ENCODE data around the gene AOC1. TPM values are rescaled to one million over a fixed set of nuclear protein-coding genes. Genes with fewer than 3 reads are reported as not detected.
A peak's percentile ranks its signal among the peaks of the same experiment; 100 is the strongest.
"Not testable (repeated sequence)": the region's sequence is repeated elsewhere in the genome, so short reads cannot be mapped to it uniquely, and the experiment has no call there.

The AOC1 gene
- total RNA-seq, 6 experiments from 2014 or later, result 2.2 to 17.5 (median 9.4) TPM; not detected in 3

GRCh38 chr7:150806454-150806853 lies 45.9 kb upstream of the AOC1 start:
- H3K27me3 ChIP-seq, result no peaks in the 10 kb centered on the region
- ATAC-seq (no peak), DNase-seq (no peak)
- H3K27ac ChIP-seq, result peak overlapping the region in 1 of 3 donors; percentile 43
- H3K9me3 ChIP-seq, result peaks cover 0 to 10% (median 0%) of the 10 kb centered on the region in 4 donors
- H3K4me3 ChIP-seq, result no peak overlapping the region
- peaks cover 0 to 25% (median 0%) of the 10 kb centered on the region in 4 donors for H3K4me1 ChIP-seq
- WGBS (ENCODE audit: insufficient coverage, low coverage, low lambda C conversion rate, missing lambda C conversion rate), result 91% methylated on average over 3 of the region's 3 CpGs
- intact Hi-C loops (cut with DNase I), result loop anchor here in 1 of 2 donors (10.0 kb wide), 1 partner anchor 68 kb away; no protein-coding TSS in a partner anchor
- peaks cover 0 to 35% (median 16%) of the 10 kb centered on the region in 4 donors for H3K36me3 ChIP-seq
- no peak for TF ChIP-seq POLR2A (IDR thresholded peaks at IDR 0.05)
- TF ChIP-seq CTCF (IDR thresholded peaks at IDR 0.05), result no peak

- intact Hi-C loops (cut with DNase I), result loop anchor here in 1 of 2 donors (10.0 kb wide), 1 partner anchor 68 kb away; no protein-coding TSS in a partner anchor
- H3K4me1 ChIP-seq, result peaks cover 0 to 25% (median 0%) of the 10 kb centered on the region in 4 donors
- peak overlapping the region in 1 of 3 donors; percentile 71 for H3K27ac ChIP-seq
- no peak for TF ChIP-seq CTCF (IDR thresholded peaks at IDR 0.05)
- no peak for TF ChIP-seq POLR2A (IDR thresholded peaks at IDR 0.05)
- DNase-seq (no peak), ATAC-seq (no peak)
- no peak overlapping the region for H3K4me3 ChIP-seq
- peaks cover 0 to 35% (median 16%) of the 10 kb centered on the region in 4 donors for H3K36me3 ChIP-seq
- peaks cover 0 to 10% (median 0%) of the 10 kb centered on the region in 4 donors for H3K9me3 ChIP-seq
- no peaks in the 10 kb centered on the region for H3K27me3 ChIP-seq
- 88% methylated on average over 2 of the region's 2 CpGs for WGBS (ENCODE audit: insufficient coverage, low coverage, low lambda C conversion rate, missing lambda C conversion rate)
Measured at GRCh38 chr7:150806863-150807262, 45.5 kb upstream of the AOC1 start.

- peaks cover 0 to 26% (median 14%) of the 10 kb centered on the region in 4 donors for H3K36me3 ChIP-seq
- ATAC-seq, result peak in 3 of 4 donors; percentile 37 to 41 (median 38)
- H3K9me3 ChIP-seq, result peaks cover 0 to 10% (median 0%) of the 10 kb centered on the region in 4 donors
- H3K4me3 ChIP-seq, result peak overlapping the region in 1 of 3 donors; percentile 39
- peak; percentile 75 to 89 (median 88) for DNase-seq
- 20% methylated on average over 10 of the region's 13 CpGs for whole genome bisulfite sequencing (ENCODE audit: insufficient coverage, low coverage, low lambda C conversion rate, missing lambda C conversion rate)
- H3K4me1 ChIP-seq, result peaks cover 0 to 17% (median 0%) of the 10 kb centered on the region in 4 donors
- intact Hi-C loops (cut with DNase I), result loop anchor here in 1 of 2 donors (10.0 kb wide), 1 partner anchor 67 kb away; no protein-coding TSS in a partner anchor
- not testable (repeated sequence) for H3K27me3 ChIP-seq
- TF ChIP-seq POLR2A (IDR thresholded peaks at IDR 0.05), result peak; percentile 23
- peak overlapping the region in 2 of 3 donors; percentile 28 to 71 for H3K27ac ChIP-seq
Measured at GRCh38 chr7:150807616-150808438, 44.5 kb upstream of the AOC1 start.

GRCh38 chr7:150814328-150815001 lies 37.9 kb upstream of the AOC1 start:
- 83% methylated on average over 5 of the region's 7 CpGs for WGBS (ENCODE audit: insufficient coverage, low coverage, low lambda C conversion rate, missing lambda C conversion rate)
- Histone ChIP-seq H3K4me3 (no peak overlapping the region), H3K9me3 (peaks cover 0 to 3% (median 0%) of the 10 kb centered on the region in 4 donors), H3K27ac (no peak overlapping the region), H3K36me3 (no peaks in the 10 kb centered on the region), H3K4me1 (no peaks in the 10 kb centered on the region), H3K27me3 (no peaks in the 10 kb centered on the region)
- ATAC-seq (no peak), DNase-seq (no peak)
- TF ChIP-seq POLR2A (IDR thresholded peaks at IDR 0.05) (no peak), CTCF (IDR thresholded peaks at IDR 0.05) (no peak)
- intact Hi-C loops (cut with DNase I), result no loop called here

Data from right lobe of liver (tissue), 6 donors.